22Rv1 (cell line): ENCODE data around the gene SLC6A11.

ENCODE experiments used
- CTCF ChIP-seq: fragments of 450-650 bp; IDR thresholded peaks from 2 replicates; pipeline ENCODE4 v1.5.1; 2017; ENCODE audit warnings: mild to moderate bottlenecking
- ZFX ChIP-seq: fragments of 450-650 bp; IDR thresholded peaks from 2 replicates; pipeline ENCODE4 v1.6.1; 2017; ENCODE audit warnings: antibody characterized with exemption, borderline replicate concordance

GRCh38 chr3:10988001-10988665 lies 172.1 kb downstream of the SLC6A11 start:
- no peak for TF ChIP-seq CTCF
- TF ChIP-seq ZFX = no peak
